Ishikawa (cell line): ENCODE results near the gene PIWIL1.

ENCODE experiments used
- EGR1 ChIP-seq: IDR thresholded peaks from 2 replicates; pipeline ENCODE4 v1.6.1; 2012
- FOXM1 ChIP-seq: IDR thresholded peaks from 2 replicates; pipeline ENCODE4 v1.6.1; 2012; ENCODE audit warnings: low read depth, borderline replicate concordance
- NFIC ChIP-seq: IDR thresholded peaks from 2 replicates; pipeline ENCODE4 v1.6.1; 2012
- RAD21 ChIP-seq: IDR thresholded peaks from 2 replicates; pipeline ENCODE4 v1.6.1; 2012; ENCODE audit warnings: low read depth
- TAF1 ChIP-seq: IDR thresholded peaks from 2 replicates; pipeline ENCODE4 v1.6.1; 2012; ENCODE audit warnings: low read depth, mild to moderate bottlenecking
- YY1 ChIP-seq: IDR thresholded peaks from 2 replicates; pipeline ENCODE4 v1.6.1; 2012; ENCODE audit warnings: low read depth
- TF ChIP-seq, protein P1 (sequence below): IDR thresholded peaks from 2 replicates; pipeline ENCODE4 v1.6.1; 2012; ENCODE audit warnings: low read depth, mild to moderate bottlenecking
- TF ChIP-seq, protein P2 (sequence below): IDR thresholded peaks from 2 replicates; pipeline ENCODE4 v1.6.1; 2012
- TF ChIP-seq, protein P3 (sequence below): IDR thresholded peaks from 2 replicates; pipeline ENCODE4 v1.6.1; 2012

DNA sequence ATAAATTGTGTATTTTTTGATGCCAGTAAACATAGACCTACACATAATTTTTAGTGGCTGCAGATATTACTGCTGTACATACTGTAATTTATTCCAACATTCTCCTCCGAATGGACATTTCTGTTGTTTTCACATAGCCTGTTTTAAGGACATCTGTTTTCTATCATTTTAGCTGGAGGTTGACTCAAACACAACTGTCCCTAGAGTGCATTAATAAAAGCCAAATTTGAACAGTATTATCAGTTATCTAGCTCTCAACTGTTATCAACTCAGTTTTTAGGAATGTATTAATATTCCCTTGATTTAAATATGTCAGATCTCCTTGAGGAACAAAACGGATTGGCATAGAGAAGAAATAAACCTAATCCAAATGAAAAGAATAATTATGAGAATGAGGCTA is 17.2 kb upstream of the PIWIL1 start:
- TF ChIP-seq NFIC = no peak
- no peak for TF ChIP-seq TAF1
- TF ChIP-seq, protein P1, sequence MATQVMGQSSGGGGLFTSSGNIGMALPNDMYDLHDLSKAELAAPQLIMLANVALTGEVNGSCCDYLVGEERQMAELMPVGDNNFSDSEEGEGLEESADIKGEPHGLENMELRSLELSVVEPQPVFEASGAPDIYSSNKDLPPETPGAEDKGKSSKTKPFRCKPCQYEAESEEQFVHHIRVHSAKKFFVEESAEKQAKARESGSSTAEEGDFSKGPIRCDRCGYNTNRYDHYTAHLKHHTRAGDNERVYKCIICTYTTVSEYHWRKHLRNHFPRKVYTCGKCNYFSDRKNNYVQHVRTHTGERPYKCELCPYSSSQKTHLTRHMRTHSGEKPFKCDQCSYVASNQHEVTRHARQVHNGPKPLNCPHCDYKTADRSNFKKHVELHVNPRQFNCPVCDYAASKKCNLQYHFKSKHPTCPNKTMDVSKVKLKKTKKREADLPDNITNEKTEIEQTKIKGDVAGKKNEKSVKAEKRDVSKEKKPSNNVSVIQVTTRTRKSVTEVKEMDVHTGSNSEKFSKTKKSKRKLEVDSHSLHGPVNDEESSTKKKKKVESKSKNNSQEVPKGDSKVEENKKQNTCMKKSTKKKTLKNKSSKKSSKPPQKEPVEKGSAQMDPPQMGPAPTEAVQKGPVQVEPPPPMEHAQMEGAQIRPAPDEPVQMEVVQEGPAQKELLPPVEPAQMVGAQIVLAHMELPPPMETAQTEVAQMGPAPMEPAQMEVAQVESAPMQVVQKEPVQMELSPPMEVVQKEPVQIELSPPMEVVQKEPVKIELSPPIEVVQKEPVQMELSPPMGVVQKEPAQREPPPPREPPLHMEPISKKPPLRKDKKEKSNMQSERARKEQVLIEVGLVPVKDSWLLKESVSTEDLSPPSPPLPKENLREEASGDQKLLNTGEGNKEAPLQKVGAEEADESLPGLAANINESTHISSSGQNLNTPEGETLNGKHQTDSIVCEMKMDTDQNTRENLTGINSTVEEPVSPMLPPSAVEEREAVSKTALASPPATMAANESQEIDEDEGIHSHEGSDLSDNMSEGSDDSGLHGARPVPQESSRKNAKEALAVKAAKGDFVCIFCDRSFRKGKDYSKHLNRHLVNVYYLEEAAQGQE = no peak
- no peak for TF ChIP-seq YY1
- no peak for TF ChIP-seq EGR1
- TF ChIP-seq, protein P2, sequence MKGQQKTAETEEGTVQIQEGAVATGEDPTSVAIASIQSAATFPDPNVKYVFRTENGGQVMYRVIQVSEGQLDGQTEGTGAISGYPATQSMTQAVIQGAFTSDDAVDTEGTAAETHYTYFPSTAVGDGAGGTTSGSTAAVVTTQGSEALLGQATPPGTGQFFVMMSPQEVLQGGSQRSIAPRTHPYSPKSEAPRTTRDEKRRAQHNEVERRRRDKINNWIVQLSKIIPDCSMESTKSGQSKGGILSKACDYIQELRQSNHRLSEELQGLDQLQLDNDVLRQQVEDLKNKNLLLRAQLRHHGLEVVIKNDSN = no peak
- TF ChIP-seq, protein P3, sequence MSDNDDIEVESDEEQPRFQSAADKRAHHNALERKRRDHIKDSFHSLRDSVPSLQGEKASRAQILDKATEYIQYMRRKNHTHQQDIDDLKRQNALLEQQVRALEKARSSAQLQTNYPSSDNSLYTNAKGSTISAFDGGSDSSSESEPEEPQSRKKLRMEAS = no peak
- TF ChIP-seq FOXM1 = no peak
- TF ChIP-seq RAD21 = no peak
